Measurements from ENCODE around the gene ABI3.

GRCh38 chr17:49258394-49258793, 47.9 kb downstream of the ABI3 start:
- TF ChIP-seq GABPA (IDR thresholded peaks at IDR 0.05; ENCODE audit: low read depth): no peak
- TF ChIP-seq, protein P1, sequence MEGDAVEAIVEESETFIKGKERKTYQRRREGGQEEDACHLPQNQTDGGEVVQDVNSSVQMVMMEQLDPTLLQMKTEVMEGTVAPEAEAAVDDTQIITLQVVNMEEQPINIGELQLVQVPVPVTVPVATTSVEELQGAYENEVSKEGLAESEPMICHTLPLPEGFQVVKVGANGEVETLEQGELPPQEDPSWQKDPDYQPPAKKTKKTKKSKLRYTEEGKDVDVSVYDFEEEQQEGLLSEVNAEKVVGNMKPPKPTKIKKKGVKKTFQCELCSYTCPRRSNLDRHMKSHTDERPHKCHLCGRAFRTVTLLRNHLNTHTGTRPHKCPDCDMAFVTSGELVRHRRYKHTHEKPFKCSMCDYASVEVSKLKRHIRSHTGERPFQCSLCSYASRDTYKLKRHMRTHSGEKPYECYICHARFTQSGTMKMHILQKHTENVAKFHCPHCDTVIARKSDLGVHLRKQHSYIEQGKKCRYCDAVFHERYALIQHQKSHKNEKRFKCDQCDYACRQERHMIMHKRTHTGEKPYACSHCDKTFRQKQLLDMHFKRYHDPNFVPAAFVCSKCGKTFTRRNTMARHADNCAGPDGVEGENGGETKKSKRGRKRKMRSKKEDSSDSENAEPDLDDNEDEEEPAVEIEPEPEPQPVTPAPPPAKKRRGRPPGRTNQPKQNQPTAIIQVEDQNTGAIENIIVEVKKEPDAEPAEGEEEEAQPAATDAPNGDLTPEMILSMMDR (IDR thresholded peaks at IDR 0.05; ENCODE audit: insufficient read depth, low read length): no peak
